Heart right ventricle (tissue), 16 donors: ENCODE results near the gene ADAM21. TPM values are rescaled to one million over a fixed set of nuclear protein-coding genes. Genes with fewer than 3 reads are reported as not detected.
"Not testable (repeated sequence)": the region's sequence is repeated elsewhere in the genome, so short reads cannot be mapped to it uniquely, and the experiment has no call there.

Experiments used
- ATAC-seq, 8 donors: fragments of 200-7000 bp; cut with Tn5 transposase; one replicate each; pipeline ENCODE4 v1.9.1; 2020; ENCODE audit warnings: mild to moderate bottlenecking in 8 of 8, moderate library complexity in 8 of 8, moderate number of reproducible peaks in 1 of 8
- DNase-seq, 2 donors: peaks; one replicate each; pipeline ENCODE4 v3.0.0-alpha.2; 2020
- H3K27ac ChIP-seq, 10 donors: fragments of 200-600 bp; sonication (generic) in 2 of 10; one replicate each; pipeline versions ENCODE4 v1.5.0 to v1.8.0; 2020 to 2022; ENCODE audit warnings: mild to moderate bottlenecking in 3 of 10
- H3K27me3 ChIP-seq, 7 donors: fragments of 200-600 bp; one replicate each; pipeline ENCODE4 v1.8.0; 2021 to 2022; ENCODE audit warnings: mild to moderate bottlenecking in 2 of 7
- H3K36me3 ChIP-seq, 9 donors: fragments of 200-600 bp; sonication (generic) in 1 of 9; one replicate each; pipeline versions ENCODE4 v1.5.0 to v1.8.0; 2020 to 2022; ENCODE audit warnings: mild to moderate bottlenecking in 2 of 9
- H3K4me1 ChIP-seq, 9 donors: fragments of 200-600 bp; sonication (generic) in 1 of 9; one replicate each; pipeline versions ENCODE4 v1.5.0 to v1.8.0; 2020 to 2022; ENCODE audit warnings: mild to moderate bottlenecking in 4 of 9
- H3K4me3 ChIP-seq, 10 donors: fragments of 200-600 bp; sonication (generic) in 2 of 10; one replicate each; pipeline versions ENCODE4 v1.5.0 to v1.8.0; 2020 to 2022; ENCODE audit warnings: mild to moderate bottlenecking in 7 of 10, moderate library complexity in 2 of 10
- H3K9me3 ChIP-seq, 11 donors: fragments of 200-600 bp in 10 of 11; sonication (generic) in 2 of 11; one replicate each; pipeline versions ENCODE4 v1.5.0 to v1.8.0; 2013 to 2022; ENCODE audit warnings: mild to moderate bottlenecking in 2 of 11, control low read depth in 1 of 11, moderate library complexity in 1 of 11
- WGBS, 2 donors: extraction: QIAGEN DNeasy Blood & Tissue Kit; methylation state at CpG; one replicate each; pipeline ENCODE4 v1.1.7; 2013; ENCODE audit warnings: inconsistent platforms in 1 of 2; 5-methylcytosine and 5-hydroxymethylcytosine counted together
- intact Hi-C, 10 donors: fragments of 100-400 bp; cut with DNase I; formaldehyde crosslinking; loops; one replicate each; pipeline versions ENCODE4 v1.11.1 to v1.14.2; 2022
- polyA plus RNA-seq, 2 donors: library from polyadenylated mRNA; stranded (reverse); fragments of 200-250 nt; gene quantifications; one replicate each; pipeline ENCODE4 v1.2.3, GENCODE V29; 2013
- total RNA-seq, 10 donors: library from RNA; stranded (reverse); fragmentation: NEBNext Ultra II Directional in 3 of 10; extraction: Animal tissue kit (Norgen Biotek cat#: 25700) in 3 of 10; gene quantifications; one replicate each; pipeline versions ENCODE4 v1.2.1 to v1.2.4, GENCODE V29; 2021 to 2023
- TF ChIP-seq, protein P1 (sequence below), 9 donors: fragments of 200-600 bp; sonication (generic) in 2 of 9; IDR thresholded peaks; one replicate each; pipeline versions ENCODE4 v1.5.0 to v1.8.0; 2021 to 2022; ENCODE audit warnings: antibody characterized with exemption in 9 of 9, mild to moderate bottlenecking in 5 of 9, moderate library complexity in 1 of 9
- donor health status: Arrhythmogenic right ventricular cardiomyopathy.
- donor health status: ischemic (EF 13 %, LVEDD 7.1; RV severe dilation, severe dysfunction).
- donor health status: healthy with polysubstance abuse.
- donor health status: DM: no; HTN: yes; CAD: no.
- donor health status: DM: no; HTN: no; CAD: no.
- donor health status: ischemic (EF 25% LVEDD 6.9; RV normal size, moderate dysfunction).
- donor health status: ischemic (EF 25% LVEDD 5.7; RV mildly dilated, moderate dysfunction).
- donor health status: healthy.
- donor health status: DM: yes; HTN: yes; CAD: no.
- donor health status: Ischemic cardiomyopathy.
- donor health status: ischemic (EF 35%, LVEDD 5.7; RV mildly dilated, moderate dysfunction).
- donor health status: nonischemic (EF 11% LVEDD 7.7; RV severe dilation, severe dysfunction).
- donor health status: DM: yes; HTN: yes; CAD: no.
- donor health status: PGD.
- donor health status: ischemic (EF 29% LVEDD 5.4; RV normal size, mild dysfunction).
- donor health status: nonischemic (EF 23%, LVEDD 6.1; RV moderate dilation, normal function).

Gene ADAM21
- total and polyA plus RNA-seq, 12 donors, result 0.10 to 0.31 (median 0.23) TPM; not detected in 4

DNA sequence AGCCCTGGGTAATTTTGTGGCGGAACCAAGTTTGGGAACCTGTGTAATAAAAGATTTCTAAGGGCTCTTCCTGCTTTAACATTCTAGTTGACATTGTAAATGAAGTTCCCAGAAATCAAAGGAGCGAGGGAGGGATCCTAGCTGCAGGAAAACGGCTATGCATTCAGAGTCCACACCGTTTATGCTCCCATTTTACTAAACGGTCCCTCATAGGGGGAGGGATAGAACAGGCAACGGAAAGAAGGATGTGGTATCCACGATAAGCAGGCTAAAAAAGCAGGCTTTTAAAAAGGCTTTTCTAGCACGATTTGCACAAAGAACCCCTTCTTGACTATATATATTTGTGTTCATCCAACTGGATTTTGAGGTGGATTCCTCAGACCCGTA is 35.6 kb upstream of the ADAM21 start:
- H3K36me3 ChIP-seq, result peaks cover 0 to 18% (median 0%) of the 10 kb centered on the region in 9 donors
- WGBS, 2 donors, result 4 to 5% methylated on average over 9 of the region's 9 CpGs
- intact Hi-C loops, result no loop called here
- no peaks in the 10 kb centered on the region for H3K27me3 ChIP-seq
- no peaks in the 10 kb centered on the region for H3K9me3 ChIP-seq
- TF ChIP-seq, protein P1, sequence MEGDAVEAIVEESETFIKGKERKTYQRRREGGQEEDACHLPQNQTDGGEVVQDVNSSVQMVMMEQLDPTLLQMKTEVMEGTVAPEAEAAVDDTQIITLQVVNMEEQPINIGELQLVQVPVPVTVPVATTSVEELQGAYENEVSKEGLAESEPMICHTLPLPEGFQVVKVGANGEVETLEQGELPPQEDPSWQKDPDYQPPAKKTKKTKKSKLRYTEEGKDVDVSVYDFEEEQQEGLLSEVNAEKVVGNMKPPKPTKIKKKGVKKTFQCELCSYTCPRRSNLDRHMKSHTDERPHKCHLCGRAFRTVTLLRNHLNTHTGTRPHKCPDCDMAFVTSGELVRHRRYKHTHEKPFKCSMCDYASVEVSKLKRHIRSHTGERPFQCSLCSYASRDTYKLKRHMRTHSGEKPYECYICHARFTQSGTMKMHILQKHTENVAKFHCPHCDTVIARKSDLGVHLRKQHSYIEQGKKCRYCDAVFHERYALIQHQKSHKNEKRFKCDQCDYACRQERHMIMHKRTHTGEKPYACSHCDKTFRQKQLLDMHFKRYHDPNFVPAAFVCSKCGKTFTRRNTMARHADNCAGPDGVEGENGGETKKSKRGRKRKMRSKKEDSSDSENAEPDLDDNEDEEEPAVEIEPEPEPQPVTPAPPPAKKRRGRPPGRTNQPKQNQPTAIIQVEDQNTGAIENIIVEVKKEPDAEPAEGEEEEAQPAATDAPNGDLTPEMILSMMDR (IDR thresholded peaks at IDR 0.05), result no peak
- H3K4me3 ChIP-seq, result peak overlapping the region; percentile 68 to 84 (median 78)
- H3K27ac ChIP-seq, result peak overlapping the region in 8 of 10 donors; percentile 67 to 77 (median 72)
- DNase-seq (no peak), ATAC-seq (peak in 4 of 8 donors; percentile 45 to 73 (median 62))
- peaks cover 0 to 29% (median 17%) of the 10 kb centered on the region in 9 donors for H3K4me1 ChIP-seq

DNA sequence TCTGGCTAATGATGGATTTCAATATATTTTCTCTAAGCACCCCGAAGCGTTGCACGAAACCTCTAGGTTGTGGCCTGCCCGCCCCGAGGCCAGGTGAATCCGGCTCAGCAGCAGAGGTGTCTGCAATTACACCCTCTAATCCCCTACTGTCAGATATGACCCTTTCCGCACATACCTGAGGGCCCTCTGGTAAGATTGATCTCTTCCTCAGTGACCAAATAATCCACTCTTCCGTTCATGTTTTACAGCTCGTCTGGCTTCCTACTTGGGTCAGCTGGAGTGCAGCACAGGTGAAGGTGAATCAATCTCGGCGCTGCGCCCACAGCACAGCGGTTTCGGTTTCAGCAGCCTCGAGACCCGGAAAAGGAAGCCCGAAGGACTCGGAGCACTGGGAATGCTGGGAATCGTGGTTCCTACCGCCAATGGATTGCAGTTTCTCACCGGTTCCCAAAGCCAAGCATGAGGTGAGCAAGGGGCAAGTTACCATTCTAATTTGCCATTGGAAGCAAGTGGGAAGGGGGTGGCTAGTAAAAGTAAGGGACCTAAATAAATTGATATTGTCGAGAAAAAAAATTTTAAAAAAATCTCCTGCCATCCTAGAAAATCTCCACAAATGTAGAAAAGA is 35.1 kb upstream of the ADAM21 start, which contains the start of gene SYNJ2BP:
Gene SYNJ2BP (minus strand): TSS at position 366 of the 625 bp plus-strand sequence. CDS start 127 bp downstream, at position 239.
- peaks cover 0 to 14% (median 0%) of the 10 kb centered on the region in 9 donors for H3K36me3 ChIP-seq
- intact Hi-C loops, result no loop called here

DNA sequence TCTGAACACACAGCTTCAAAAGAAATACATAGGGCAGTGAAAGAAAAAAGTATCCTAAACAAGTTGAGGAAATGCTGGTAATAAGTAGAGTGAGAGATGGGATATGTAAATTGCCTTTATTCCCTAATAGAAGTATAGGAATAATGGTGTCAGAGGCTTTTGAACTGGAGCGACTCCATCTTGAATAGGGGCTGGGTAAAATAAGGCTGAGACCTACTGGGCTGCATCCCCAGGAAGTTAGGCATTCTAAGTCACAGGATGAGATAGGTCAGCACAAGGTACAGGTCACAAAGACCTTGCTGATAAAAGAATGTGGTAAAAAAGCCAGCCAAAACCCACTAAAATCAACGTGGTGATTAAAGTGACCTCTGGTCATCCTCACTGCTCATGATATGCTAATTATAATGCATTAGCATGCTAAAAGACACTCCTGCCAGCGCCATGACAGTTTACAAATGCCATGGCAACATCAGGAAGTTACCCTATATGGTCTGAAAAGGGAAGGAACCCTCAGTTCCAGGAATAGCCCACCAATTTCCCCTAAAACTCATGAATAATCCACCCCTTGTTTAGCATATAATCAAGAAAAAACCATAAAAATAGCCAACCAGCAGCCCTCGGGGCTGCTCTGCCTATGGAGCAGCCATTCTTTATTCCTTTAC is 32.6 kb upstream of the ADAM21 start:
- DNase-seq, H3K4me3 ChIP-seq, intact Hi-C loops, H3K36me3 ChIP-seq, ATAC-seq, H3K27ac ChIP-seq, H3K9me3 ChIP-seq, H3K27me3 ChIP-seq: not testable (repeated sequence)
- WGBS, 2 donors, result 52 to 59% methylated on average over 4 of the region's 4 CpGs
- peaks cover 0 to 22% (median 17%) of the 10 kb centered on the region in 9 donors for H3K4me1 ChIP-seq

More for the DNA sequence above, 35.1 kb upstream of the ADAM21 start, which contains the start of gene SYNJ2BP:
- WGBS, 2 donors, result 1% methylated on average over 22 of the region's 22 CpGs
- Histone ChIP-seq H3K27me3 (no peaks in the 10 kb centered on the region), H3K27ac (peak within 1 kb of the TSS in 8 of 10 donors; percentile 67 to 77 (median 72)), H3K4me1 (peaks cover 0 to 26% (median 17%) of the 10 kb centered on the region in 9 donors), H3K4me3 (peak within 1 kb of the TSS; percentile 68 to 84 (median 78)), H3K9me3 (no peaks in the 10 kb centered on the region)
- TF ChIP-seq, protein P1 (IDR thresholded peaks at IDR 0.05), result no peak
- ATAC-seq (peak; percentile 90 to 99 (median 96)), DNase-seq (peak; percentile 66 to 74)

DNA sequence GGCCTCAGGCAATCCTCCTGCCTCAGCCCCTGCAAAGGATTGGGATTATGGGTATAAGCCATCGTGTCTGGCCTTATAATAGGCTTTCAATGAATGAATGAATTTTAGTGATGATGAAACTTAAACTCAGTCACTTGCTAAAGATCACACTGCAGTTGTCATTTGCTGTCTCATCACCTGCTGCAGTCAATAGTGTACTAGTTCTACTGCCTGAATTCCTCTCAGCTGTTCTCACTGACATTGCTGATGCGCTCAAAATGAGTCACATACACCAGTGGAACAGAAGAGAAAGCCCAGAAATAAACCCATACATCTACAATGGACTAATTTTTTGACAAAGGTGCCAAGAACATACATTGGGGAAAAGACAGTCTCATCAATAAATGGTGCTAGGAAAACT is 29.4 kb upstream of the ADAM21 start:
- no peaks in the 10 kb centered on the region for H3K4me1 ChIP-seq
- ATAC-seq (no peak), DNase-seq (no peak)
- H3K27me3 ChIP-seq, result no peaks in the 10 kb centered on the region
- no peaks in the 10 kb centered on the region for H3K36me3 ChIP-seq
- no peak overlapping the region for H3K27ac ChIP-seq
- no peak overlapping the region for H3K4me3 ChIP-seq
- WGBS, 2 donors, result 91 to 94% methylated on average over 2 of the region's 2 CpGs
- peaks cover 0 to 10% (median 0%) of the 10 kb centered on the region in 11 donors for H3K9me3 ChIP-seq
- intact Hi-C loops, result no loop called here
- TF ChIP-seq, protein P1 (IDR thresholded peaks at IDR 0.05), result no peak
